ENCODE results near the gene C3. TPM values are rescaled to one million over a fixed set of nuclear protein-coding genes. Genes with fewer than 3 reads are reported as not detected.
"Not testable (repeated sequence)": the region's sequence is repeated elsewhere in the genome, so short reads cannot be mapped to it uniquely, and the experiment has no call there.

The C3 gene
- total RNA-seq, 3 donors from 2014 or later, result 42.2 to 473 (median 261) TPM

DNA sequence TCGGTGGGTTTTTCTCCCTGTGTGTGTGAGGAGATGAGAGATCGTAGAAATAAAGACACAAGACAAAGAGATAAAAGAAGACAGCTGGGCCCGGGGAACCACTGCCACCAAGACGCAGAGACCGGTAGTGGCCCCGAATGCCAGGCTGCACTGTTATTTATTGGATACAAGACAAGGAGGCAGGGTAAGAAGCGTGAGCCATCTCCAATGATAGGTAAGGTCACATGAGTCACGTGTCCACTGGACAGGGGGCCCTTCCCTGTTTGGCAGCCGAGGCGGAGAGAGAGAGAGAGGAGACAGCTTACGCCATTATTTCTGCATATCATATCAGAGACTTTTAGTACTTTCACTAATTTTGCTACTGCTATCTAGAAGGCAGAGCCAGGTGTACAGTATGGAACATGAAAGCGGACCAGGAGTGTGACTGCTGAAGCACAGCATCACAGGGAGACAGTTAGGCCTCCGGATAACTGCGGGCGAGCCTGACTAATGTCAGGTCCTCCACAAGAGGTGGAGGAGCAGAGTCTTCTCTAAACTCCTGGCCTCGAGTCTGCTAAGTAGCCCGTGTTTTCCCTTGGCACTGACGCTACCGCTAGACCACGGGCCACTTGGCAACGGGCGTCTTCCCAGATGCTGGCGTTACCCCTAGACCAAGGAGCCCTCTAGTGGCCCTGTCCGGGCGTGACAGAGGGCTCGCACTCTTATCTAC is 87.5 kb downstream of the C3 start:
- H3K4me1 ChIP-seq (ENCODE audit: low read depth); H3K9me3 ChIP-seq; H3K4me3 ChIP-seq; H3K36me3 ChIP-seq (ENCODE audit: low read depth): not testable (repeated sequence)
- peak; percentile 48 for ATAC-seq
- DNase-seq, result peak; percentile 75 to 86 (median 84)
- TF ChIP-seq, protein P1, sequence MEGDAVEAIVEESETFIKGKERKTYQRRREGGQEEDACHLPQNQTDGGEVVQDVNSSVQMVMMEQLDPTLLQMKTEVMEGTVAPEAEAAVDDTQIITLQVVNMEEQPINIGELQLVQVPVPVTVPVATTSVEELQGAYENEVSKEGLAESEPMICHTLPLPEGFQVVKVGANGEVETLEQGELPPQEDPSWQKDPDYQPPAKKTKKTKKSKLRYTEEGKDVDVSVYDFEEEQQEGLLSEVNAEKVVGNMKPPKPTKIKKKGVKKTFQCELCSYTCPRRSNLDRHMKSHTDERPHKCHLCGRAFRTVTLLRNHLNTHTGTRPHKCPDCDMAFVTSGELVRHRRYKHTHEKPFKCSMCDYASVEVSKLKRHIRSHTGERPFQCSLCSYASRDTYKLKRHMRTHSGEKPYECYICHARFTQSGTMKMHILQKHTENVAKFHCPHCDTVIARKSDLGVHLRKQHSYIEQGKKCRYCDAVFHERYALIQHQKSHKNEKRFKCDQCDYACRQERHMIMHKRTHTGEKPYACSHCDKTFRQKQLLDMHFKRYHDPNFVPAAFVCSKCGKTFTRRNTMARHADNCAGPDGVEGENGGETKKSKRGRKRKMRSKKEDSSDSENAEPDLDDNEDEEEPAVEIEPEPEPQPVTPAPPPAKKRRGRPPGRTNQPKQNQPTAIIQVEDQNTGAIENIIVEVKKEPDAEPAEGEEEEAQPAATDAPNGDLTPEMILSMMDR (IDR thresholded peaks at IDR 0.05), result peak; percentile 58
- intact Hi-C loops (cut with DNase I, micrococcal nuclease), result loop anchor here (10.0 kb wide), 2 partner anchors 118 to 232 kb away; no protein-coding TSS in a partner anchor

DNA sequence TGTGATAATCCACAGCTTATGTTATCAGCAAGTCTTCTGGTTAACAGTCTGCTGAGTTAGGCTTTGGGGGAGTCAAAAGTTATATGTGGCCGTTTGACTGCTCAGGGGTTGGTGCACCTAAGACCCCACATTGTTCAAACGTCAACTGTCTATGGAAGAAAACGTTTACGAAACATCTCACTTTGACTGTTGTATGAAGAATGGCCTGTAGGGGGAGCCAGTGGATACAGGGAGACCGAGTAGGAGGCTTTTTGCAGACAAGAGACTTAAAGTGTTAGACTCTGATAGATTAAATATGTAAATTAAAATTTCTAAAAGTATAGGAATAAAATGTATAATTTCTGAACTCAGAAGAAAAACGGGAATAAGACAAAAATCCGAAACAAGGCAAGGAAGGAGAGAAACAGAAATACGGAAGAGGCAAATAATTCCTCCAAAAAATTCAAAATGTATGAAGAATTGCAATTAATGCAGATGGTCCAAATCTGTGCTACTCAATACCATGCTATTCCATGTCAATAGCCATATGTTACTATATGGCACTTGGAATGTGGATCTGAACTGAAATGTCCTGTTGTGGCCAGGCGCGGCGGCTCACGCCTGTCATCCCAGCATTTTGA is 88.3 kb downstream of the C3 start:
- no peak overlapping the region for H3K4me3 ChIP-seq
- peak; percentile 89 for ATAC-seq
- H3K36me3 ChIP-seq (ENCODE audit: low read depth), result no peaks in the 10 kb centered on the region
- peak in 1 of 3 donors; percentile 95 for DNase-seq
- TF ChIP-seq, protein P1 (IDR thresholded peaks at IDR 0.05), result peak; percentile 40
- intact Hi-C loops (cut with DNase I, micrococcal nuclease), result loop anchor here (10.0 kb wide), 2 partner anchors 117 to 233 kb away; no protein-coding TSS in a partner anchor
- H3K4me1 ChIP-seq (ENCODE audit: low read depth), result no peaks in the 10 kb centered on the region
- H3K9me3 ChIP-seq, result no peaks in the 10 kb centered on the region

Small RNA genes within 50 kb of the gene (microRNA-seq; reads per million reads assigned to microRNA genes)
- not detected for gene MIR6791

Other genes with a start within 250 kb of the C3 start
- 1 to 10 TPM; 3.8 to 4.7 (median 4.1) TPM for gene DENND1C, start 238.9 kb downstream of the C3 start, total RNA-seq
- gene TUBB4A, start 218.3 kb downstream of the C3 start, total RNA-seq, result 10 to 100 TPM in 1 of 3 donors, under 1 TPM in 2; 0.26 to 14.6 (median 0.82) TPM
- 1 to 10 TPM in 2 of 3 donors, under 1 TPM in 1; 0.58 to 1.2 (median 1.0) TPM for gene TNFSF9, start 189.6 kb downstream of the C3 start, total RNA-seq
- 1 to 10 TPM in 1 of 3 donors, not detected in 2; 1.0 TPM for gene CD70, start 129.5 kb downstream of the C3 start, total RNA-seq
- 1 to 10 TPM; 1.3 to 1.9 (median 1.6) TPM for gene TNFSF14, start 50.5 kb downstream of the C3 start, total RNA-seq
- 100 to 1,000 TPM in 1 of 3 donors, 10 to 100 TPM in 2; 74.8 to 115 (median 89.2) TPM for gene GPR108, start 16.9 kb upstream of the C3 start, total RNA-seq
- gene TRIP10, start 19.0 kb upstream of the C3 start, total RNA-seq, result 100 to 1,000 TPM in 1 of 3 donors, 10 to 100 TPM in 2; 72.8 to 121 (median 79.5) TPM
- gene SH2D3A, start 46.8 kb upstream of the C3 start, total RNA-seq, result 10 to 100 TPM; 26.4 to 80.5 (median 40.5) TPM
- gene VAV1, start 52.1 kb upstream of the C3 start, total RNA-seq, result 10 to 100 TPM in 2 of 3 donors, 1 to 10 TPM in 1; 6.0 to 12.3 (median 10.7) TPM
- under 1 TPM; 0.16 to 0.87 (median 0.29) TPM for gene ADGRE1, start 166.9 kb upstream of the C3 start, total RNA-seq